Peyer's patch (tissue), 4 donors: ENCODE measurements around the gene PTCHD4.
"Not testable (repeated sequence)": the region's sequence is repeated elsewhere in the genome, so short reads cannot be mapped to it uniquely, and the experiment has no call there.

ENCODE experiments used
- CTCF ChIP-seq, 6 experiments: fragments of 450-650 bp in 4 of 6; fragments of 200-600 bp in 2 of 6; sonication (generic) in 1 of 6; IDR thresholded peaks; one replicate each; pipeline ENCODE4 v1.5.1; 2017 to 2019; ENCODE audit warnings: antibody characterized with exemption in 6 of 6, mild to moderate bottlenecking in 3 of 6, moderate library complexity in 1 of 6
- POLR2A ChIP-seq, 2 donors: fragments of 450-650 bp; IDR thresholded peaks; one replicate each; pipeline ENCODE4 v1.5.1; 2017; ENCODE audit warnings: antibody characterized with exemption in 2 of 2, mild to moderate bottlenecking in 2 of 2, moderate library complexity in 2 of 2

- TF ChIP-seq CTCF, POLR2A (IDR thresholded peaks at IDR 0.05): not testable (repeated sequence)
Observed at GRCh38 chr6:48121983-48122749, 11.2 kb upstream of the PTCHD4 start.
